Upper lobe of right lung (tissue), 1 donor: Measurements from ENCODE around the gene ARHGAP15. TPM values are rescaled to one million over a fixed set of nuclear protein-coding genes. Genes with fewer than 3 reads are reported as not detected.

Experiments
- ATAC-seq: fragments of 200-7000 bp; cut with Tn5 transposase; one replicate; pipeline ENCODE4 v1.9.1; 2020; ENCODE audit warnings: mild to moderate bottlenecking, moderate library complexity
- DNase-seq: peaks from one replicate; pipeline ENCODE4 v3.0.0-alpha.2; 2020
- H3K27ac ChIP-seq: fragments of 200-600 bp; one replicate; pipeline ENCODE4 v1.8.0; 2022
- H3K27me3 ChIP-seq: fragments of 200-600 bp; one replicate; pipeline ENCODE4 v1.8.0; 2022; ENCODE audit warnings: mild to moderate bottlenecking
- H3K36me3 ChIP-seq: fragments of 200-600 bp; one replicate; pipeline ENCODE4 v1.8.0; 2022
- H3K4me1 ChIP-seq: fragments of 200-600 bp; one replicate; pipeline ENCODE4 v1.8.0; 2022
- H3K4me3 ChIP-seq: fragments of 200-600 bp; one replicate; pipeline ENCODE4 v1.8.0; 2022; ENCODE audit warnings: mild to moderate bottlenecking
- H3K9me3 ChIP-seq: fragments of 200-600 bp; one replicate; pipeline ENCODE4 v1.8.0; 2022
- CTCF ChIP-seq: fragments of 200-600 bp; IDR thresholded peaks from one replicate; pipeline ENCODE4 v1.8.0; 2022; ENCODE audit warnings: antibody characterized with exemption
- intact Hi-C: fragments of 100-400 bp; cut with DNase I; formaldehyde crosslinking; loops from one replicate; pipeline ENCODE4 v1.11.0; 2022
- total RNA-seq: library from RNA; stranded (reverse); fragmentation: NEBNext Ultra II Directional; extraction: Animal tissue kit (Norgen Biotek cat#: 25700); gene quantifications from one replicate; pipeline ENCODE4 v1.2.1, GENCODE V29; 2021
- donor health status: DM: no; HTN: yes; CAD: no; lungs with severe emphysema.

Gene ARHGAP15
- total RNA-seq, 1 donor from 2014 or later = 19.2 TPM

- H3K4me3 ChIP-seq = no peak overlapping the region
- H3K4me1 ChIP-seq = no peaks in the 10 kb centered on the region
- no peaks in the 10 kb centered on the region for H3K9me3 ChIP-seq
- no peak for ATAC-seq
- TF ChIP-seq CTCF = no peak
- no peaks in the 10 kb centered on the region for H3K36me3 ChIP-seq
- H3K27ac ChIP-seq = no peak overlapping the region
- H3K27me3 ChIP-seq = no peaks in the 10 kb centered on the region
- intact Hi-C loops = no loop called here
- no peak for DNase-seq
These were observed 600.1 kb downstream of the ARHGAP15 start for GRCh38 chr2:143729296-143729814.

GRCh38 chr2:143730155-143730952, 601.1 kb downstream of the ARHGAP15 start:
- Histone ChIP-seq H3K27ac (no peak overlapping the region), H3K9me3 (no peaks in the 10 kb centered on the region), H3K4me3 (no peak overlapping the region), H3K36me3 (no peaks in the 10 kb centered on the region), H3K27me3 (no peaks in the 10 kb centered on the region), H3K4me1 (no peaks in the 10 kb centered on the region)
- TF ChIP-seq CTCF = no peak
- intact Hi-C loops = no loop called here
- DNase-seq (no peak), ATAC-seq (peak; percentile 51)

GRCh38 chr2:143730953-143731260, 601.7 kb downstream of the ARHGAP15 start:
- DNase-seq (no peak), ATAC-seq (no peak)
- H3K27ac ChIP-seq = no peak overlapping the region
- H3K36me3 ChIP-seq = no peaks in the 10 kb centered on the region
- H3K4me3 ChIP-seq = no peak overlapping the region
- intact Hi-C loops = no loop called here
- H3K9me3 ChIP-seq = no peaks in the 10 kb centered on the region
- no peak for TF ChIP-seq CTCF
- no peaks in the 10 kb centered on the region for H3K27me3 ChIP-seq
- no peaks in the 10 kb centered on the region for H3K4me1 ChIP-seq

GRCh38 chr2:143732076-143732475, 602.9 kb downstream of the ARHGAP15 start:
- DNase-seq (no peak), ATAC-seq (no peak)
- Histone ChIP-seq H3K9me3 (no peaks in the 10 kb centered on the region), H3K27ac (no peak overlapping the region), H3K27me3 (no peaks in the 10 kb centered on the region), H3K36me3 (no peaks in the 10 kb centered on the region), H3K4me3 (no peak overlapping the region), H3K4me1 (no peaks in the 10 kb centered on the region)
- intact Hi-C loops = no loop called here
- no peak for TF ChIP-seq CTCF

GRCh38 chr2:143732871-143733270, 603.7 kb downstream of the ARHGAP15 start:
- ATAC-seq (no peak), DNase-seq (no peak)
- H3K4me3 ChIP-seq = no peak overlapping the region
- TF ChIP-seq CTCF = no peak
- no peaks in the 10 kb centered on the region for H3K27me3 ChIP-seq
- H3K4me1 ChIP-seq = no peaks in the 10 kb centered on the region
- no peaks in the 10 kb centered on the region for H3K9me3 ChIP-seq
- H3K27ac ChIP-seq = no peak overlapping the region
- intact Hi-C loops = no loop called here
- H3K36me3 ChIP-seq = no peaks in the 10 kb centered on the region
